Cardiac fibroblast (primary cell): Measurements from ENCODE around the gene SLC7A10.
A peak's percentile ranks its signal among the peaks of the same experiment; 100 is the strongest.

Experiments
- DNase-seq, 2 donors: peaks; one replicate each; pipeline versions ENCODE4 v3.0.0 to v3.0.0-alpha.2; 2010; ENCODE audit warnings: low read depth in 2 of 2
- H3K4me3 ChIP-seq, 2 donors: replicated peaks in 1 of 2; 1 replicate in 1 of 2; 2 replicates in 1 of 2; pipeline ENCODE4 v1.5.1; 2011; ENCODE audit warnings: low read depth in 2 of 2, low read length in 2 of 2, mild to moderate bottlenecking in 2 of 2, moderate library complexity in 1 of 2
- CTCF ChIP-seq: IDR thresholded peaks from one replicate; pipeline ENCODE4 v1.5.1; 2011; ENCODE audit warnings: low read depth, mild to moderate bottlenecking, low read length, inconsistent platforms

The SLC7A10 gene

DNA sequence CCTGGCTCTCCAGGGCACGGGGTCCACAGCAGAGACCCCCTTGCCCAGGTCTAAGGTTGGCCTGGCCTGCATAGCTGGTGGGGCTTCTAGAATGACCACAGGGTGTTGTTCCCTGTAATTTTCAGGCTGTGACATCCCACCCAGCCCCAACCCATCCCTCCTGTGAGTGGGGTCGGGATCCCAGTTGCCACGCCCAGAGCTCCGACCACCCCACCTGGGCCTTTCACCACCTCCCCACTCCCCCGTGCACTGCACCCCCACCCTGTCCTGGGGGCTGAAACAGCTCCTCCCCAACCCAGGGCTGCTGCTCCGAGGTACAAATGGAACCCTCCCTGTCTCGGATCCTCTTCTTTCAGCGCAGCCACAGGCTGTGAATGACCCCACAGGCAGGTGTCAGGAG is 8.4 kb upstream of the SLC7A10 start:
- no peak for DNase-seq

GRCh38 chr19:33233056-33233873 is 7.6 kb upstream of the SLC7A10 start:
- TF ChIP-seq CTCF, result no peak
- no peak for DNase-seq
- no peak overlapping the region for H3K4me3 ChIP-seq

More for the DNA sequence above, 8.4 kb upstream of the SLC7A10 start:
- TF ChIP-seq CTCF, result no peak
- no peak overlapping the region for H3K4me3 ChIP-seq

DNA sequence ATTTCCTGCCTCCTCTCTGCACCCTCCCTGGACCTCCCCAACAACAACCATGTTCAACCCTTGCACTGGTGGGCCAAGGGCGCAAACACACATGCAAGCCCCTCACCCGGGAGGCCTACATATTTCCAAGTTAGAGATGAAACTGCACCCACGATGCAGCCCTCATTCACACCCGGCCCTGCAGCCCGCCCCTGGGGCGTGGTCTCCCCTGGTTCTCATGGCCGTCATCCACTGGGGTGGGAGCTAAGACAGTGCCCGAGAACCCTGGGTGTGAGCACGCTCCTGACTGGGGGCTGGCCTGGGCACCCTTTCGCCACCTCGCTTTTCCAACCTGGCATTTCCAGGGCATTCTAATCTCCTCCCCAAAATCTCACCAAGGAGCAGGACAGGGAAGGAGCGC is 7.0 kb upstream of the SLC7A10 start:
- no peak for DNase-seq
- TF ChIP-seq CTCF, result no peak
- H3K4me3 ChIP-seq, result no peak overlapping the region

DNA sequence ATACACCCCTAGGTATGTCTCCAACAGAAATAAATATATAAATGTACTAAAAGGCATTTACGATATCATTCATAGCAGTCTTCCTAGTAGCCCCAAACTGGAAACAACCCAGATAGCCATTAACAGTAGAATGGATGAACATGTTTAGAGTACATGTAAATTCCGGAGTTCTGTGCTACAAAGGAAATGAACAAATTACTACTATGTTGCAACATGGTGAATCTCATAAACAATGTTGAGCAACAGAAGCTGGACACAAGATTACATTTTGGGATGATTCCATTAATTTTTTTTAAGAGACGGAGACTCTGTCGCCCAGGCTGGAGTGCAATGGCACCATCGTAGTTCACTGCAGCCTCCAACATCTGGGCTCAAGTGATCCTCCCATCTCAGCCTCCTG is 5.9 kb upstream of the SLC7A10 start:
- DNase-seq, result peak; percentile 53 to 64
- H3K4me3 ChIP-seq, result no peak overlapping the region
- TF ChIP-seq CTCF, result no peak

DNA sequence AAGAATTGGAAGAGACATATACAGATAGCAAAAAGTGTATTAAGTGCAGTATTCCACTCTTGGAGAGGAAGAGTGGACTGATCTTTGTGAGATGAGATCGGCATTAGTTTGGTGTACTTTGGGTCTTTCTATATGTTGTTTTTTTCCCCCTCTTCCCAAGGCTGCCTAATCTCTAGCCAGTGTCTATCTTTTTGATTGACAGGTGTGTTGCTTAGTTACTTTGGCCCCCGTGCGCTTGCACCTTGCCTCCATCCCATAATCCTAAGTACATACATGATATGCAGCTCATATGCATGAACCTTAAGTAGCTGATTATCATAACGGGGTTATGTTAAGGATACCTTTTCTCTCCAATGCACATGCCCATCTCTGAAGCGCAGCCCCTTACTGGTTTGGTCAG is 4.3 kb upstream of the SLC7A10 start:
- no peak for TF ChIP-seq CTCF
- H3K4me3 ChIP-seq, result no peak overlapping the region
- no peak for DNase-seq

- H3K4me3 ChIP-seq, result no peak overlapping the region
- no peak for DNase-seq
- no peak for TF ChIP-seq CTCF
Measured at GRCh38 chr19:33227870-33228599, 2.4 kb upstream of the SLC7A10 start.
